OCI-LY7 (cell line): ENCODE measurements around the gene MINDY3. TPM values are rescaled to one million over a fixed set of nuclear protein-coding genes. Genes with fewer than 3 reads are reported as not detected.

Experiments
- BruUV-seq: library from RNA; stranded (reverse); fragments of 400-500 nt; replicated peaks from 2 replicates; lab custom pipeline; 2021; lab: Mats Ljungman, UMichigan
- CTCF ChIA-PET: fragments of 300-600 bp; sonication (Branson Sonifier 250); formaldehyde crosslinking; loops from one replicate; lab custom pipeline; 2022; ENCODE audit warnings: antibody characterized with exemption; ENCODE audit not compliant: unreplicated experiment; lab: Charles Lee
- POLR2A ChIA-PET: fragments of 300-600 bp; sonication (Branson Sonifier 250); formaldehyde crosslinking; loops from one replicate; lab custom pipeline; 2022; ENCODE audit warnings: antibody characterized with exemption; lab: Charles Lee
- DNase-seq: peaks from one replicate; pipeline ENCODE4 v3.0.0-alpha.2; 2015; ENCODE audit warnings: low spot score
- H2AFZ ChIP-seq: fragments of 200-600 bp; sonication (generic), shearing (Covaris generic); 2 replicates; pipeline ENCODE4 v1.6.1; 2014; ENCODE audit warnings: mild to moderate bottlenecking, antibody characterized with exemption, low read length, moderate library complexity
- H3K27ac ChIP-seq: fragments of 200-600 bp; sonication (generic); 2 replicates; pipeline ENCODE4 v1.5.1; 2014; ENCODE audit warnings: mixed run types, low read depth, mild to moderate bottlenecking, moderate library complexity, low read length, inconsistent platforms; ENCODE audit not compliant: poor library complexity, severe bottlenecking
- H3K36me3 ChIP-seq: fragments of 200-600 bp; sonication (generic); 2 replicates; pipeline ENCODE4 v1.6.1; 2014; ENCODE audit warnings: mild to moderate bottlenecking, antibody characterized with exemption, low read length, moderate library complexity, mixed read lengths; ENCODE audit not compliant: insufficient read depth
- H3K4me1 ChIP-seq: fragments of 200-600 bp; sonication (generic); 2 replicates; pipeline ENCODE4 v1.5.1; 2014; ENCODE audit warnings: mild to moderate bottlenecking, low read length; ENCODE audit not compliant: insufficient read depth, poor library complexity, severe bottlenecking
- H3K4me2 ChIP-seq: fragments of 200-600 bp; sonication (generic); 2 replicates; pipeline ENCODE4 v1.6.1; 2014; ENCODE audit warnings: mild to moderate bottlenecking, low read length
- H3K4me3 ChIP-seq: fragments of 200-600 bp; sonication (generic); 2 replicates; pipeline ENCODE4 v1.5.1; 2014; ENCODE audit warnings: mild to moderate bottlenecking, low read depth, low read length; ENCODE audit not compliant: poor library complexity, severe bottlenecking
- H3K79me2 ChIP-seq: fragments of 200-600 bp; sonication (generic); 2 replicates; pipeline ENCODE4 v1.6.1; 2016; ENCODE audit warnings: low read depth, mild to moderate bottlenecking, low read length, moderate library complexity, mixed read lengths; ENCODE audit not compliant: insufficient read depth
- H3K9me2 ChIP-seq: fragments of 200-600 bp; sonication (generic); 2 replicates; pipeline ENCODE4 v1.6.1; 2016; ENCODE audit warnings: mild to moderate bottlenecking, low read length, mixed read lengths; ENCODE audit not compliant: insufficient read depth
- H3K9me3 ChIP-seq: fragments of 200-600 bp; sonication (generic); 2 replicates; pipeline ENCODE4 v1.6.1; 2014; ENCODE audit warnings: mild to moderate bottlenecking, mixed run types, low read length, mixed read lengths
- H4K20me1 ChIP-seq: fragments of 200-600 bp; sonication (generic); 2 replicates; pipeline ENCODE4 v1.6.1; 2014; ENCODE audit warnings: mild to moderate bottlenecking, antibody characterized with exemption, low read length, moderate library complexity, mixed read lengths; ENCODE audit not compliant: insufficient read depth
- CTCF ChIP-seq: fragments of 200-600 bp; sonication (generic); conservative IDR thresholded peaks from 2 replicates; pipeline ENCODE4 v1.5.1; 2014; ENCODE audit warnings: mild to moderate bottlenecking, antibody characterized with exemption, low read length, moderate library complexity, mixed read lengths
- EZH2phosphoT487 ChIP-seq: fragments of 200-600 bp; sonication (generic); IDR thresholded peaks from 2 replicates; pipeline ENCODE4 v1.6.1; 2018; ENCODE audit warnings: low read depth, borderline replicate concordance, mild to moderate bottlenecking, mixed run types, antibody characterized with exemption, low read length, moderate library complexity, mixed read lengths
- intact Hi-C: fragments of 100-400 bp; cut with micrococcal nuclease; formaldehyde crosslinking; loops from one replicate; pipeline ENCODE4 v1.10.0; 2022; ENCODE audit not compliant: unreplicated experiment
- total RNA-seq, 2 experiments: library from RNA; depleted of rRNA in 1 of 2; stranded (reverse); fragments of >200 nt in 1 of 2; shearing (Covaris generic) in 1 of 2; gene quantifications; 2 replicates each; pipeline ENCODE4 v1.2.3, GENCODE V29; 2014 to 2022

Gene MINDY3
- total RNA-seq, 2 experiments from 2014 or later = 15.7 to 23.3 TPM

- DNase-seq = no peak
- POLR2A ChIA-PET = interaction anchor here (0.6 kb wide), 1 partner anchor 854 kb away, joined by 3 read pairs; no protein-coding TSS in a partner anchor
- H3K4me3 ChIP-seq = no peak overlapping the region
- no peaks in the 10 kb centered on the region for H3K9me3 ChIP-seq
- H3K4me2 ChIP-seq = no peak overlapping the region
- no peak overlapping the region for H2AFZ ChIP-seq
- intact Hi-C loops = no loop called here
- CTCF ChIA-PET = no interaction called here
- peaks cover 7% of the 10 kb centered on the region; the same call in 1 of the 2 replicates for H3K36me3 ChIP-seq
- no peaks in the 10 kb centered on the region for H3K9me2 ChIP-seq
- no peak overlapping the region for H3K27ac ChIP-seq
- TF ChIP-seq CTCF (no peak), EZH2phosphoT487 (no peak)
- no peaks in the 10 kb centered on the region for H3K79me2 ChIP-seq
- H4K20me1 ChIP-seq = no peaks in the 10 kb centered on the region
- H3K4me1 ChIP-seq = no peaks in the 10 kb centered on the region
- no TSS peak for BruUV-seq
These were observed 50.9 kb downstream of the MINDY3 start for GRCh38 chr10:15809450-15809849.

GRCh38 chr10:15808204-15808797 lies 52.0 kb downstream of the MINDY3 start:
- BruUV-seq = no TSS peak
- Histone ChIP-seq H3K27ac (no peak overlapping the region), H3K9me2 (no peaks in the 10 kb centered on the region), H3K4me2 (no peak overlapping the region), H4K20me1 (no peaks in the 10 kb centered on the region), H3K4me1 (no peaks in the 10 kb centered on the region), H3K4me3 (no peak overlapping the region), H2AFZ (no peak overlapping the region), H3K79me2 (no peaks in the 10 kb centered on the region), H3K36me3 (peaks cover 6% of the 10 kb centered on the region; the same call in 1 of the 2 replicates), H3K9me3 (no peaks in the 10 kb centered on the region)
- intact Hi-C loops = no loop called here
- no peak for TF ChIP-seq EZH2phosphoT487
- no peak for TF ChIP-seq CTCF
- no peak for DNase-seq
- CTCF ChIA-PET = no interaction called here
- POLR2A ChIA-PET = interaction anchor here (0.6 to 1.0 kb wide), 2 partner anchors 11 to 1006 kb away, joined by 3 to 4 read pairs; no protein-coding TSS in a partner anchor

- Histone ChIP-seq H3K9me2 (no peaks in the 10 kb centered on the region), H2AFZ (no peak overlapping the region), H3K4me3 (no peak overlapping the region), H3K4me1 (no peaks in the 10 kb centered on the region), H4K20me1 (no peaks in the 10 kb centered on the region), H3K36me3 (peaks cover 12% of the 10 kb centered on the region), H3K79me2 (no peaks in the 10 kb centered on the region), H3K27ac (no peak overlapping the region), H3K4me2 (no peak overlapping the region), H3K9me3 (no peaks in the 10 kb centered on the region)
- CTCF ChIA-PET = no interaction called here
- DNase-seq = no peak
- intact Hi-C loops = no loop called here
- BruUV-seq = no TSS peak
- no peak for TF ChIP-seq CTCF
- TF ChIP-seq EZH2phosphoT487 = no peak
- POLR2A ChIA-PET = interaction anchor here (0.5 to 2.2 kb wide), 7 partner anchors 10 to 446 kb away, joined by 3 to 10 read pairs (median 4); no protein-coding TSS in a partner anchor
These were observed 54.8 kb downstream of the MINDY3 start for GRCh38 chr10:15805395-15806058.
